ENCODE results near the gene ADAP2.

- TF ChIP-seq, protein P1, sequence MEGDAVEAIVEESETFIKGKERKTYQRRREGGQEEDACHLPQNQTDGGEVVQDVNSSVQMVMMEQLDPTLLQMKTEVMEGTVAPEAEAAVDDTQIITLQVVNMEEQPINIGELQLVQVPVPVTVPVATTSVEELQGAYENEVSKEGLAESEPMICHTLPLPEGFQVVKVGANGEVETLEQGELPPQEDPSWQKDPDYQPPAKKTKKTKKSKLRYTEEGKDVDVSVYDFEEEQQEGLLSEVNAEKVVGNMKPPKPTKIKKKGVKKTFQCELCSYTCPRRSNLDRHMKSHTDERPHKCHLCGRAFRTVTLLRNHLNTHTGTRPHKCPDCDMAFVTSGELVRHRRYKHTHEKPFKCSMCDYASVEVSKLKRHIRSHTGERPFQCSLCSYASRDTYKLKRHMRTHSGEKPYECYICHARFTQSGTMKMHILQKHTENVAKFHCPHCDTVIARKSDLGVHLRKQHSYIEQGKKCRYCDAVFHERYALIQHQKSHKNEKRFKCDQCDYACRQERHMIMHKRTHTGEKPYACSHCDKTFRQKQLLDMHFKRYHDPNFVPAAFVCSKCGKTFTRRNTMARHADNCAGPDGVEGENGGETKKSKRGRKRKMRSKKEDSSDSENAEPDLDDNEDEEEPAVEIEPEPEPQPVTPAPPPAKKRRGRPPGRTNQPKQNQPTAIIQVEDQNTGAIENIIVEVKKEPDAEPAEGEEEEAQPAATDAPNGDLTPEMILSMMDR (IDR thresholded peaks at IDR 0.05), result no peak
- TF ChIP-seq POLR2A (IDR thresholded peaks at IDR 0.05; ENCODE audit: low read depth), result no peak
- no peak for TF ChIP-seq POLR2AphosphoS5 (IDR thresholded peaks at IDR 0.05)
These were observed 80.3 kb downstream of the ADAP2 start for GRCh38 chr17:31002047-31002446.

Data from esophagus muscularis mucosa (tissue), 3 donors.